ENCODE measurements around the gene STC2. TPM values are rescaled to one million over a fixed set of nuclear protein-coding genes. Genes with fewer than 3 reads are reported as not detected.

Gene STC2
- total and polyA plus RNA-seq, 2 of the 8 experiments (the other 6 are each of a cell fraction or from before 2014, with no cell fraction given), result 26.4 to 53.1 TPM

DNA sequence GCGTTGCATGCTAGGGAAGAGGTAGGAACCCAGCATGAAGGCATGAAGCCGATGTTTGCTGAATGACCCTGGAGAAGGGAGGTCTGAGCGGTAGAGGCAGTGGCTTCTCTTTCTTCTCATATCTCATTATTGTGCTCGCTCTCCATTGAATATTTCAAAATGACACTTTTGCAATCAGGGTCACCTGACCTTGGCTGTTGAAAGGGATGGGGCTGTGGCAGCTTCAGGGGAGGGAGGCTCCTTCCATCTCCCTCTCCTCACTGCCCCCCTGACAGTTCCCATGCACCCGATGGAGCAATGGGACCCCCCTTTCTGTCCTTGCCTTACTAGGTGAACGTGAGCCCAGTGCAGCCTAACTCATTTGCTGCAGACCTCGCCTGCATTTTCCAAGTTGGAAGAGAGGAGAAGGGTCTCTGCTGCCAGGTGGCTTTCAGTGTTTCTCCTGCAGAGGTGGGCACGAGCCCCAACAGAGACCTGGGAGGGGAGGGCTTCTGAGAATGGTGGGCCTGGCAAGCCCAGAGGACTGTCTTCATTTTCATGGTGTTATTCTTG, 17.9 kb downstream of the STC2 start:
- H3K79me2 ChIP-seq (ENCODE audit: control insufficient read depth in 1 of 2, insufficient read depth in 2 of 2, low read length in 2 of 2), result no peaks in the 10 kb centered on the region
- H3K23me2 ChIP-seq (ENCODE audit: low read depth, low read length), result no peaks in the 10 kb centered on the region
- TF ChIP-seq CEBPB (IDR thresholded peaks at IDR 0.05; ENCODE audit: low read depth, low read length) (no peak), KDM4A (IDR thresholded peaks at IDR 0.05; ENCODE audit: low read depth, low read length, severe bottlenecking) (no peak)
- no peak overlapping the region for H3K4ac ChIP-seq (replicated peaks; ENCODE audit: insufficient read length, low read depth, low read length)
- no peak overlapping the region for H3K23ac ChIP-seq (ENCODE audit: insufficient read length)
- ChIA-PET POLR2A (ENCODE audit: partially characterized antibody) (interaction anchor here (14.2 to 25.8 kb wide), 3 partner anchors 6 to 18 kb away, joined by 491 to 536 read pairs (median 536); partner anchors contain the start of gene STC2), CTCF (ENCODE audit: partially characterized antibody) (interaction anchor here (2.2 to 14.3 kb wide), 2 partner anchors 10 to 16 kb away, joined by 13 to 126 read pairs; no protein-coding TSS in a partner anchor)
- 79% methylated on average over 7 of the region's 8 CpGs; no CpG with 5 or more reads in 1 of the 2 experiments for WGBS, 2 experiments (ENCODE audit: extremely low coverage in 1 of 2, insufficient coverage in 1 of 2, insufficient read length in 1 of 2, insufficient replicate concordance in 2 of 2, low coverage in 1 of 2, low lambda C conversion rate in 2 of 2, missing lambda C conversion rate in 1 of 2)
- no peak overlapping the region for H2BK5ac ChIP-seq (ENCODE audit: low read depth, low read length)
- H3K9me3 ChIP-seq (ENCODE audit: insufficient read depth in 2 of 2, low read depth in 1 of 2, low read length in 1 of 2), result peaks cover 8 to 12% of the 10 kb centered on the region in 2 experiments; a peak in 3 of 4 replicates
- H2BK12ac ChIP-seq (ENCODE audit: low read depth, low read length), result peak overlapping the region; percentile 23; the same call in 1 of the 2 replicates
- H3K4me2 ChIP-seq (ENCODE audit: insufficient read depth in 1 of 2, low read depth in 2 of 2, low read length in 2 of 2), result no peak overlapping the region
- no peak overlapping the region for H4K8ac ChIP-seq (ENCODE audit: extremely low read depth, insufficient read depth, low read length)
- DNase-seq (ENCODE audit: low read depth in 1 of 2, low spot score in 2 of 2) (no peak), FAIRE-seq (no peak)
- H4K20me1 ChIP-seq (replicated peaks in 1 of 2; ENCODE audit: control insufficient read depth in 1 of 2, insufficient read depth in 2 of 2, low read length in 2 of 2), result peaks cover 0 to 2% of the 10 kb centered on the region in 2 experiments
- no peak overlapping the region for H2BK20ac ChIP-seq (ENCODE audit: low read length)
- peaks cover 0 to 4% (median 0%) of the 10 kb centered on the region in 4 experiments; a peak in 1 of 7 replicates for H3K4me1 ChIP-seq (replicated peaks in 1 of 4; ENCODE audit: control insufficient read depth in 3 of 4, insufficient read depth in 4 of 4, low read length in 3 of 4)
- no peak overlapping the region for H3K14ac ChIP-seq (ENCODE audit: insufficient read length)
- no peak overlapping the region for H3K4me3 ChIP-seq (ENCODE audit: extremely low read depth in 1 of 4, insufficient read depth in 2 of 4, low read depth in 3 of 4, low read length in 4 of 4)
- H3K56ac ChIP-seq (replicated peaks; ENCODE audit: insufficient read length, low read depth, low read length), result no peak overlapping the region
- H4K5ac ChIP-seq (ENCODE audit: insufficient read length, low read depth, low read length), result no peak overlapping the region
- H2BK120ac ChIP-seq (replicated peaks; ENCODE audit: low read depth, low read length), result no peak overlapping the region
- no peak overlapping the region for H3K18ac ChIP-seq (ENCODE audit: extremely low read depth, low read length)
- H3K27me3 ChIP-seq (replicated peaks in 1 of 4; ENCODE audit: control insufficient read depth in 3 of 4, extremely low read depth in 1 of 4, insufficient read depth in 3 of 4, low read length in 3 of 4), result no peaks in the 10 kb centered on the region; a peak in 2 of 7 replicates
- H4K91ac ChIP-seq (replicated peaks; ENCODE audit: insufficient read length, low read length), result no peak overlapping the region
- no peak overlapping the region for H3K9ac ChIP-seq (replicated peaks in 1 of 4; ENCODE audit: extremely low read depth in 1 of 4, low read depth in 3 of 4, low read length in 3 of 4)
- no peak overlapping the region for H2AK5ac ChIP-seq (ENCODE audit: low read depth, low read length)
- H2BK15ac ChIP-seq (ENCODE audit: low read length), result peak overlapping the region; percentile 65; the same call in 1 of the 2 replicates
- no peak overlapping the region for H3K27ac ChIP-seq (ENCODE audit: low read depth, low read length)
- no peak overlapping the region for H2AFZ ChIP-seq (ENCODE audit: low read length)
- H3K36me3 ChIP-seq (ENCODE audit: control insufficient read depth in 2 of 4, insufficient read depth in 4 of 4, low read length in 3 of 4), result peaks cover 0 to 2% (median 0%) of the 10 kb centered on the region in 4 experiments; a peak in 1 of 8 replicates
- no peaks in the 10 kb centered on the region; the same call in 1 of the 2 replicates for H3K79me1 ChIP-seq (ENCODE audit: low read depth, low read length)
